RKO (cell line): ENCODE measurements around the gene MRPL12.
A peak's percentile ranks its signal among the peaks of the same experiment; 100 is the strongest.

Experiments used
- DNase-seq: peaks from one replicate; pipeline ENCODE4 v3.0.0-alpha.2; 2016; ENCODE audit warnings: low spot score

MRPL12 gene

GRCh38 chr17:81702934-81703746 is at the start of gene MRPL12:
MRPL12 (plus strand) TSS chr17:81703367; CDS start chr17:81703502, 135 bp downstream.
- DNase-seq = peak; percentile 93

DNA sequence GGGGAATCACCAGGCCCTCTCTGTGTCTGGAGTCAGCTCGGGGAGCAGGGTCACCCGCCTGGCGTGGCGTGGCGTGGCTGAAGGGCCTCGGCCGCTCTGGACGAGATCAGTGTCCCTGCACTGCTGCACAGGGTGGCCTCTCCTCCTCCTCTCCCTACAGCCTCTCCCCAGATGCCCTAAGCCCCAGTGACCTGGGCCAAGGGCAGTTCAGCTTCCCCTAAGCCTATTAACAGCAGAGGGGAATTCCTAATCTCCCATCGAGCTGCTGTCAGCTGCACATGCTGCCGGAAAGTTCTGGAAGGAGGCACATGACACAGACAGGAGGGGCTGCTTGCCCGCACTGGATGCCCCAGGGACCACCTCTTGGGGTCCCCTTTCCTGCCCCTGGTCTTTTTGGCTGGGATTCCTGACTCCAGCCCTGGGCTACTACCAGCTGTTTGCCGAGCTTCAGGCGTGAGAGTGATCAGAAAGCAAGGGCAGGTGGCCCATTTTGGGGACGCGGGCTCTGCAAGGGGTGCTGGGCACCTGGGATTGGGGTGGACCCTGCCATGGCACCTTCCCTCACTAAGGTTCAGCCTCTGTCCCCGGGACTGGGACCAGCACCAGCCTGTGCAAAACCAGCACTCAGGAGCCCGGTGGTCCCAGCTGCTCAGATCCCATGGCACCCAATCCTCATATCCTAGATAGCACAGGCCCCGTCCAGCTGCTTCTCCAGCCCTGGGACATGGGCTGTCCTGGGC is 47.6 kb upstream of the MRPL12 start:
- DNase-seq = no peak

- no peak for DNase-seq
Observed at GRCh38 chr17:81656118-81656743, 46.9 kb upstream of the MRPL12 start, which contains the start of gene PDE6G. PDE6G (minus strand) TSS chr17:81656542; CDS start chr17:81653305, 3,237 bp downstream.

- no peak for DNase-seq
Observed at GRCh38 chr17:81656835-81657234, 46.3 kb upstream of the MRPL12 start.

DNA sequence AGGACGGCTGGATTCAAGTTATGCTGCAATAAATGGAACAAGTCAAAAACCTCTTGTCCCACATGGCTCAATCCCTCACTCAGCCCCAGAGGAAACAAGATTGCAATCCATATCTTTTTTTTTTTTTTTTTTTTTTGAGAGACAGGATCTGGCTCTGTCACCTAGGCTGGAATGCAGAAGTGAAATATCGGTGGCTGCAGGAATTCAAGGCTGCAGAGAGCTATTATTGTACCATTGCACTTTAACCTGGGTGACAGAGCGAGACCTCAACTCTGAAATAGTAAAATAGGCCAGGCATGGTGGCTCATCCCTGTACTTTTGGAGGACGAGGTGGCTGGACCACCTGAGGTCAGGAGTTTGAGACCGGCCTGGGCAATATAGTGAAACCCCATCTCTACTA is 44.1 kb upstream of the MRPL12 start:
- DNase-seq = no peak

DNA sequence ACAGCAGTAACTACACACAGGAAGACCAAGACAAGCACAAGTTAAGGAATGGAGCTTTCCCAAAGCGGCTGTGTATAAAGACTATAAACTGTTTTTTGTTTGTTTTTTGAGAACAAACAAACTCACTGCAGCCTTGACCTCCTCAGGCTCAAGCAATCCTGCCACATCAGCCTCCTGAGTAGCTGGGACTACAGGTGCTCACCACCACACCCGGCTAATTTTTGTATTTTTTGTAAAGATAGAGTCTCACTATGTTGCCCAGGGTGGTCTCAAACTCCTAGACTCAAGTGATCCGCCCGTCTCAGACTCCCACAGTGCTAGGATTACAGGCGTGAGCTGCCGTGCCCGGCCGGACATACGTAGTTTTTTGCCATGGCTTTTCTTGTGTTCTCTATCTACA is 42.7 kb upstream of the MRPL12 start:
- DNase-seq = no peak

DNA sequence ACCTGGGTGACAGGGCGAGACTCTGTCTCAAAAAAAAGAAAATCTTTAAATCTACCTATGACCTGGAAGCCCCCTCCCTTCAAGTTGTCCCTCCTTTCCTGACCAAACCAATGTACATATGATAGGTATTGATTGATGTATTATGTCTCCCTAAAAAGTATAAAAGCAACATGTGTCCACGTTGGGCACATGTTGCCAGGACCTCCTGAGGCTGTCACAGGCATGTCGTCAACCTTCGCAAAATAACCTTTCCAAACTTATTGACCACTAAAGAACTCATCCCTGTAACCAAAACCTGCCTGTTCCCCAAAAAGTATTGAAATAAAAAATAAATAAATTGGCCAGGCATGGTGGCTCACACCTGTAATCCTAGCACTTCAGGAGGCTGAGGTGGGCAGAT is 41.2 kb upstream of the MRPL12 start:
- no peak for DNase-seq

DNA sequence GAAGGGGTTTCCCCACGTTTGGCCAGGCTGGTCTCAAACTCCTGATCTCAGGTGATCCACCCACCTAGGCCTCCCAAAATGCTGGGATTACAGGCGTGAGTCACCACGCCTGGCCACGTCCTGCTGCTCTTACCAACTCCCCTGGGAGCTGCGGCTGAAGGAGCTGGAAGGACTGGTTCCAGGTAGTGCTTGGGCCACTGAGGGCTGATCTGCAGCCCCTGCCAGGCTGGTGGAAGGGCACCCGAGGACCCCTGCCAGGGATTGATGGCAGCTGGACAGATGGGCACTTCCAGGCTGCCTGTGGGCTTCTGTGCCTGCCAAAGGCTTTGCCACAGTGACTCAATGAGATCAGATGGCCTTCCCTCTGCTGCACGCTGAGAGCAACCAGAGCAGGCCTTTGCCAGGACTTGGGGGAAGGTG is 39.1 kb upstream of the MRPL12 start:
- no peak for DNase-seq

- DNase-seq = peak; percentile 66
Observed at GRCh38 chr17:81665205-81666091, 37.7 kb upstream of the MRPL12 start.

GRCh38 chr17:81666092-81666341 is 37.1 kb upstream of the MRPL12 start:
- DNase-seq = no peak

DNA sequence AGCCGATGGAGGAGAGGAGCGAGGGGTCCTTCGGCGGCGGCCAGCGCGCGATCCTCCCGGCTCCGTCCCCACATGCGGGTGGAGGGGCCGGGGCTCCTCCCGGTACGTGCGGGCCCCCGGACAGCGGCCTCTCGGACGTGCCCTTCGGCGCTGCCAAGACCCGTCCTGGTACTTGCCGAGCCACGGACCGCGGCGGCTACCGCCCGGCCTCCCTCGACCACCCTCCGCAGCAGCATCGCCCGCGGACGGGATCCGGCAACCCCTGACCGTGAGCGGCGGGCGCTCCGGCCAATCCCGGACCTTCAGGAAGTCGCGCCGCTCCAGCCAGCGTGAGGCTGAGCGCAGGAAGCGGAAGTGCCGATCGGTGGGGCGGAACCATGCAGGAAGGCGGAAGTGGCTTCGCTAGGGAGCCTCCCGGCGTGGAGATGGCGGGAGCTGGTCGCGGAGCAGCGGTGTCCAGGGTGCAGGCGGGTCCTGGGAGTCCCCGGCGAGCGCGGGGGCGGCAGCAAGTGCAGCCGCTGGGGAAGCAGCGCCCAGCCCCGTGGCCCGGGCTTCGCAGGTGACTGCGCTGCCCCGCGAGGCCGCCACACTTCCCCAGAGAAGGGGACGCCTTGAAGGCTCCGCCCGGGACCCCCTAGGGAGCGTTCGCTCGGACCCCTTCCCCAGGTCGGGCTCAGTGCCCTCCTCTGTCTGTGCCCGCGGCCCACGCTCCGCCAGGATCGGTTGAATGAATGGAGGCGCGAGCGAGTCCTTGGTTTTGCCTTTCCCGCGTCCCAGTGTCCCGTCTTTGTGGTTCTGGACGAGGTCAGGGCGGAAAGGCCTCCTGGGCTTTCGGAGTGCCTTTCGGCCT is 36.6 kb upstream of the MRPL12 start, which contains the start of the genes CCDC137 and OXLD1:
CCDC137 (plus strand) TSS at position 396 of the 850 bp plus-strand sequence; CDS start at position 426, 30 bp downstream.
OXLD1 (minus strand) TSS at position 264 of the 850 bp plus-strand sequence; CDS start at position 236, 28 bp downstream.
- peak; percentile 94 for DNase-seq

DNA sequence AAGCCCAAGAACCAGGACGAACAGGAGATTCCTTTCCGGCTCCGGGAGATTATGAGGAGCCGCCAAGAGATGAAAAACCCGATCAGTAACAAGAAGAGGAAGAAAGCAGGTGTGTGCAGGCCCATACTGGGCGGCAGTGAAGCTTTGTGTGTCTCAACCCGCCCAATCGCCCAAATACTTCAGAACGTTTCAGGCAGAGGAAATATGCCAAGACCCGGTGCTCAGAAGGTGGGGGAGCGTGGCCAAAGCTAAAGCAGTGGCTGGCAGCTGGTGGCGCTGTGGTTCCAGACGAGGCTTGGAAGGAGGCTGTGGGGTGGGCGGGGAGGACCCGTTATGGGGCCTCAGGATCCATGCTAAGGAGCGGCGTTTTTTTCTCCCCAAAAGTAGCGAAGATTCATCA is 35.4 kb upstream of the MRPL12 start:
- peak; percentile 78 for DNase-seq

- no peak for DNase-seq
Observed at GRCh38 chr17:81672504-81672903, 30.7 kb upstream of the MRPL12 start.

DNA sequence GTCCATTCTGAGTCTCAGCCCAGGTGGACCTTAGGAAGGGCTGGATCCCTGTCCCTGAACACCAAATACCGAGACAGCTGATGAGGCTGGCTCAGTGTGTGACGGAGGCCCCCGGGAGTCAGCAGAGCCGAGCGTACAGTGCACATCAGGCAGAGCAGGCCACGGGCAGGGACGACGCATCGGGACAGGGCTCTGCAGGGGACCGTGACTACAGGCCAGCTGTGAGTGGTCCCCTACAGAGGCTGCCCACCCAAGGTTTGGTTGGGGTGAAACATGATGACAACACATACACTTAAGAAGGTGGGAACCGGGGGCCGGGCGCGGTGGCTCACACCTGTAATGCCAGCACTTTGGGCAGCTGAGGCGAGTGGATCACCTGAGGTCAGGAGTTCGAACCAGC is 30.2 kb upstream of the MRPL12 start:
- DNase-seq = no peak

DNA sequence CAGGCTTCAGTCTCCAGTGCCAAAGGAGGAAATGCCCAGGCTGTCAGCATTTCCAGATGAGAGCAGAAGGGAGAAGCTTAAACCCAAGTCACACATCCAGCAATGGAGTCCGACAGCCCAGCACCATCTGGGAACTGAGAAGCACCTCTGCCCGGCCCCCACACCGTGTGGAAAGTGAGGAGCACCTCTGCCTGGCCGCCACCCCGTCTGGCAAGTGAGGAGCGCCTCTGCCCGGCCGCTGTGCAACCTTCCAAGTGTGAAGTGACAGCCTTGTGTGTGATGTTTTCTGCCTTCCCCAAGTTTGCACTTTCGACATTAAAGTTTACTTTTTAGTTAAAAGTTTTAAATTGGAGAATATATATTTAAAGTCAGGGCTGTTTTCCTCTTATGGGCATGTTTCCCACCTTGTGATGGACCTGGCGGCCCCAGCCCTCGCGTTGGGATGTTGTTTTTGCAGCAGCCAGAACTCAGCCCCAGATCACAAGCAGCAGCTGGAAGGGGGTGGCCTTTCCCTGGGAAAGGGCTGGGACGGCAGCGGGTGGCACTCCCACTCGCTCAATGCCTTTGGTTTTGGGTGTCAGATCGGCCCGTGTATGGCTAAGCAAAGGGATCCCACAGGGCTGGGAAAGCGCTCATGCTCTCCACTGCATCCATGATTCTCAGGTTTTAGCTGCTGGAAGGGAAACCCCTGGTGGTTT is 29.5 kb upstream of the MRPL12 start:
- DNase-seq = no peak

DNA sequence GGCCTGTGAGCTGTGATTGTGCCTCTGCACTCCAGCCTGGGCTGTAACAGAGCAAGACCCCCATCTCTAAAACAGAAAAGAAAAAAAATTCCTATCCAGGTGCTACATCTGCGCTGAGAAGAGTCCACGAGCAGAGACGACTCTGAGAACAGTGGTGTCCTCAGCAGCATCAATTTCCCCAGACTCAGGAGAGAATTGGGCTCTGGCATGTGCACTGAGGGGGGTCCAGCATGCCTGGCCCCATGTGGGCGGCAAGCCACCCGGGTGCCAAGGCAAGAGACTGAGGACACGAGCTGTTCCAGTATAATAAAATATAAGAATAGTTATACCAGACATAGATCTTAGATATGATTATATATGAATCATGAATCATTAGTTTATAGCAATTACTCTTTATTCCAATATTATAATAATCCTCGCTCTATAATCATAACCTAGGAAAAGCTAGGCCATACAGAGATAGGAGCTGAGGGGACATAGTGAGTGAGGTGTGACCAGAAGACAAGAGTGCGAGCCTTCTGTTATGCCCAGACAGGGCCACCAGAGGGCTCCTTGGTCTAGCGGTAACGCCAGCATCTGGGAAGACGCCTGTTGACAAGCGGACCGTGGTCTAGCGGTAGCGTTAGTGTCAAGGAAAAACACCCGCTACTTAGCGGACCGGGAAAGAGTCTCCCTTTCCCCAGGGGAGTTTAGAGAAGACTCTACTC is 27.5 kb upstream of the MRPL12 start:
- peak; percentile 50 for DNase-seq

- DNase-seq = no peak
Observed at GRCh38 chr17:81676906-81677305, 26.3 kb upstream of the MRPL12 start.

DNA sequence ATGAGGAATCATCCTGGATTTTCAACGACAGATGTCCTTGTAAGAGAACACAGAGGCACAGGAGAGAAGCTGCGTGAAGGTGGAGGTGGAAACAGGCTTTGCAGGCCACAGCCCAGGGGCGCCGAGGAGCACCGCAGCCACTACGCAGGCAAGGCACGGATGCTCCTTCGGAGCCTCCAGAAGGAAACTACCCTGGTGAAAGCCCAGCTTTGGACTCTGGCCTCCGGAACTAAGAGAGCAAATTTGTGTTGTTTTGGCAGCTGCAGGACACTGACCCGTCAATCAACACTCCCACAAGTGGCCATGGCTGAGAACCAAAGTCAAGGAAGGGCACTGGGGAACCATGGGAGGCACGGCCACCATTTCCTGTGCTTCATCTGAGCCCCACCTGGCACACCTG is 23.0 kb upstream of the MRPL12 start:
- DNase-seq = no peak

GRCh38 chr17:81681672-81682071 is 21.5 kb upstream of the MRPL12 start:
- DNase-seq = no peak
